ENCODE data around the gene PARD6A. TPM values are rescaled to one million over a fixed set of nuclear protein-coding genes. Genes with fewer than 3 reads are reported as not detected.

Gene PARD6A
- total and polyA plus RNA-seq, 2 of the 13 experiments (the other 11 are each of a cell fraction or from before 2014, with no cell fraction given), result 3.5 to 4.3 TPM

DNA sequence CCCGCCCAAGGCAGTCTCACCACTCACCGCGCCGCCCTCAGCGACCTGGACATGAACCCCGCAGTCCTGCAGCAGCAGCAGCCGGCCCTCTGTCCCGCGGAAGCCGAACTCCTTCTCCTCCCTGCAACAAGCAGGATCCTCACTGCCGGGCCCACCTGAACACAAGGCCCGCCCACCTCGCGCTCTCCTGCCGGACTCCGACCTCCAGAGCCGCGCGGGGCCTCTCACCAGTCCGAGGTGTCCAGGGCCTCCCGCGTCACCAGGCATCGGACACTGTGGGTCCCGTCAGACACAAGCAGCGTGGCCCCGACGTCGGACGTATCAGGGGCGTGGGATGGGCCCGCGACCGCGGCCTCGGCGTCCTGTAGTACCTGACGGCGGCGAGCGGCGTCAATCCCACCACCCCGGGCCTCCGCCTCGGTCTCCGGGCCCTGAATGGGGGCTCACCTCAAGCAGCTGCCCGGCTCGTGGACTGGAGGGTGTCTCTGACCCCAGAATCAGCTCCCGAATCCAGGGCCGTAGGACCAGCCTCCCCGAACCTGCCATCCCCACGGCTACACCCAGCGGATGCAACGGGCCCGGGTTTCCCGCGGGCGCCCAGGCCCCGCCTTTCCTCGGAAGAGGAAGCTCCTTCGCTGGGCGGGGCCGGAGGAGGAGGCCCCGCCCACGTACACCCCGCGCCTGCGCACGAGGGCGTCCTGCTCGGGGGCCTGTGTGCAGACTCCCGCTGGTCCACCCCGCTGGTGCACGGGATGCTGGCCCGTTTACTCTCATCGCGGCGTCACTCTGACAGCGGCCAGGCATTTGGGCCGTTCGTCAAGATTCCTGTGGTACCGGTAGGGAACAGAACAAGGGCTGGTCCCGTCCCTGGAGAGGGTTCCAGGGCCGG, 841 bp upstream of the PARD6A start, which contains the start of gene ACD (continued):
- TF ChIP-seq FOXJ3 (CRISPR knock-in tag; IDR thresholded peaks at IDR 0.05; ENCODE audit: borderline replicate concordance), result no peak
- TF ChIP-seq, protein P1, sequence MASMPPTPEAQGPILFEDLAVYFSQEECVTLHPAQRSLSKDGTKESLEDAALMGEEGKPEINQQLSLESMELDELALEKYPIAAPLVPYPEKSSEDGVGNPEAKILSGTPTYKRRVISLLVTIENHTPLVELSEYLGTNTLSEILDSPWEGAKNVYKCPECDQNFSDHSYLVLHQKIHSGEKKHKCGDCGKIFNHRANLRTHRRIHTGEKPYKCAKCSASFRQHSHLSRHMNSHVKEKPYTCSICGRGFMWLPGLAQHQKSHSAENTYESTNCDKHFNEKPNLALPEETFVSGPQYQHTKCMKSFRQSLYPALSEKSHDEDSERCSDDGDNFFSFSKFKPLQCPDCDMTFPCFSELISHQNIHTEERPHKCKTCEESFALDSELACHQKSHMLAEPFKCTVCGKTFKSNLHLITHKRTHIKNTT (CRISPR knock-in tag; IDR thresholded peaks at IDR 0.05), result no peak
- peak; percentile 21 for TF ChIP-seq CTCF (CRISPR knock-in tag; IDR thresholded peaks at IDR 0.05)
- peak; percentile 63 for TF ChIP-seq ZNF772 (CRISPR knock-in tag; IDR thresholded peaks at IDR 0.05)
- no peak for TF ChIP-seq ETV6 (CRISPR knock-in tag; conservative IDR thresholded peaks at IDR 0.05)
- no peak for TF ChIP-seq CENPX (CRISPR knock-in tag; IDR thresholded peaks at IDR 0.05)
- TF ChIP-seq, protein P2, sequence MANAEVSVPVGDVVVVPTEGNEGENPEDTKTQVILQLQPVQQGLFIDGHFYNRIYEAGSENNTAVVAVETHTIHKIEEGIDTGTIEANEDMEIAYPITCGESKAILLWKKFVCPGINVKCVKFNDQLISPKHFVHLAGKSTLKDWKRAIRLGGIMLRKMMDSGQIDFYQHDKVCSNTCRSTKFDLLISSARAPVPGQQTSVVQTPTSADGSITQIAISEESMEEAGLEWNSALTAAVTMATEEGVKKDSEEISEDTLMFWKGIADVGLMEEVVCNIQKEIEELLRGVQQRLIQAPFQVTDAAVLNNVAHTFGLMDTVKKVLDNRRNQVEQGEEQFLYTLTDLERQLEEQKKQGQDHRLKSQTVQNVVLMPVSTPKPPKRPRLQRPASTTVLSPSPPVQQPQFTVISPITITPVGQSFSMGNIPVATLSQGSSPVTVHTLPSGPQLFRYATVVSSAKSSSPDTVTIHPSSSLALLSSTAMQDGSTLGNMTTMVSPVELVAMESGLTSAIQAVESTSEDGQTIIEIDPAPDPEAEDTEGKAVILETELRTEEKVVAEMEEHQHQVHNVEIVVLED (CRISPR knock-in tag; IDR thresholded peaks at IDR 0.05; ENCODE audit: borderline replicate concordance), result no peak; the same call in none of the 2 replicates
- no peak for TF ChIP-seq GABPA (IDR thresholded peaks at IDR 0.05; ENCODE audit: low read depth, low read length)
- TF ChIP-seq GABPA (CRISPR knock-in tag; IDR thresholded peaks at IDR 0.05; ENCODE audit: low read depth), result peak; percentile 85
- no peak for TF ChIP-seq EP300 (IDR thresholded peaks at IDR 0.05; ENCODE audit: low read depth in 2 of 2, low read length in 2 of 2)
- TF ChIP-seq EP300 (CRISPR knock-in tag; IDR thresholded peaks at IDR 0.05; ENCODE audit: borderline replicate concordance), result 0 out of 2 replicates have a peak, but pooled peaks have one; percentile 36
- TF ChIP-seq ZNF781 (CRISPR knock-in tag; IDR thresholded peaks at IDR 0.05; ENCODE audit: borderline replicate concordance, not compliant biosample characterization), result peak; percentile 71
- peak; percentile 51; the same call in 1 of the 2 replicates for TF ChIP-seq ZSCAN29 (CRISPR knock-in tag; conservative IDR thresholded peaks at IDR 0.05)
- no peak for TF ChIP-seq ZFP36L1 (CRISPR knock-in tag; IDR thresholded peaks at IDR 0.05)
- no peak for TF ChIP-seq MED13 (CRISPR knock-in tag; IDR thresholded peaks at IDR 0.05)
- TF ChIP-seq ZFY (CRISPR knock-in tag; IDR thresholded peaks at IDR 0.05), result peak; percentile 95
- peak; percentile 92; the same call in 1 of the 2 replicates for TF ChIP-seq ZFP82 (CRISPR knock-in tag; IDR thresholded peaks at IDR 0.05; ENCODE audit: borderline replicate concordance)
- TF ChIP-seq SMAD9 (CRISPR knock-in tag; IDR thresholded peaks at IDR 0.05), result peak; percentile 70
- TF ChIP-seq ZNF577 (CRISPR knock-in tag; IDR thresholded peaks at IDR 0.05; ENCODE audit: borderline replicate concordance, low read depth), result no peak
- TF ChIP-seq GATA4 (IDR thresholded peaks at IDR 0.05; ENCODE audit: borderline replicate concordance, low read depth), result peak; percentile 64; the same call in 1 of the 2 replicates
- no peak for TF ChIP-seq ATM (IDR thresholded peaks at IDR 0.05; ENCODE audit: borderline replicate concordance)
- TF ChIP-seq ZNF382 (CRISPR knock-in tag; IDR thresholded peaks at IDR 0.05; ENCODE audit: borderline replicate concordance), result no peak
- TF ChIP-seq PITX1 (CRISPR knock-in tag; IDR thresholded peaks at IDR 0.05), result peak; percentile 56
- TF ChIP-seq ATF4 (CRISPR knock-in tag; IDR thresholded peaks at IDR 0.05), result no peak; a peak in 1 of 4 replicates
- TF ChIP-seq NR2F6 (IDR thresholded peaks at IDR 0.05), result no peak
- TF ChIP-seq NR2F6 (CRISPR knock-in tag; IDR thresholded peaks at IDR 0.05), result no peak

Measured in HepG2 (cell line).